ENCODE measurements around the gene DOCK2.

DNA sequence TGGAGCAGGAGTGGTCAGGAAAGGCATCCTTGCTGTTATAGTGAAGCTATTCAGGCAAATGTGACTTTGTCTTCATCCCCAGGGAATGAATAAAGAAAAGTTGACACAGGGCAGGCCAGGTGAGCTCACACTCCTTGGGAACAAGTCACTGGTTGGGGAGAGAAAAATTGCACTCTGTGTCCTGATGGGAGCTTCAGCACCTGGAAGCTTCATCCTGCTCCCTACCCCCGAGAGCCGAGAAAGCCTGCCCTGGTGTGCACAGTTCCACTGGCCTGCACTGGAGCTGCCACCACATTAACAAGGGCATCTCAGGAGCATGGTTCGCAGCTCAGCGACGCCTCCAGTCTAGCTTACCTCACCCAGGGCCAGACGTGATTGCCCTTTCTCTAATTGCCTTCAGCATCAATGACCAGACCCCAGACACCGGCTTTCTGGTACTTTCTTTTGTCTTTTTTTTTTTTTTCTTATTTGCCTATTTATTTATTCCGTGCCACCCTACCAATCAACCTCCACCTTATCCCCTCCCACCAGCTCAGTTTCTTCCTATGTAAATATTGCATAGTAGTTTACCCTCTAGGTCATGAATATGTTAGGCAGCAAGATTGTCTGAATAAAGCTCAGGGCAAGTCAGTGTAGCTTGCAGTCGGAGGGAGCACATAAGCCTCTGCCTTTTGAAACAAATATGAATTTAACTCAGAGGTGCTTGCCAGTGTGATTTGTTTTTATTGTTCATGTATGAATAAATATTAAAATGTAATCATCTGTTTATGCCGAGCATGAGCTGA lies 87.4 kb downstream of the DOCK2 start:
- no peak for TF ChIP-seq SP2 (IDR thresholded peaks at IDR 0.05; ENCODE audit: extremely low read depth, low read depth, low read length, poor library complexity, severe bottlenecking)
- TF ChIP-seq NONO (IDR thresholded peaks at IDR 0.05; ENCODE audit: low read depth in 2 of 2, low read length in 1 of 2), result no peak
- TF ChIP-seq, protein P1, sequence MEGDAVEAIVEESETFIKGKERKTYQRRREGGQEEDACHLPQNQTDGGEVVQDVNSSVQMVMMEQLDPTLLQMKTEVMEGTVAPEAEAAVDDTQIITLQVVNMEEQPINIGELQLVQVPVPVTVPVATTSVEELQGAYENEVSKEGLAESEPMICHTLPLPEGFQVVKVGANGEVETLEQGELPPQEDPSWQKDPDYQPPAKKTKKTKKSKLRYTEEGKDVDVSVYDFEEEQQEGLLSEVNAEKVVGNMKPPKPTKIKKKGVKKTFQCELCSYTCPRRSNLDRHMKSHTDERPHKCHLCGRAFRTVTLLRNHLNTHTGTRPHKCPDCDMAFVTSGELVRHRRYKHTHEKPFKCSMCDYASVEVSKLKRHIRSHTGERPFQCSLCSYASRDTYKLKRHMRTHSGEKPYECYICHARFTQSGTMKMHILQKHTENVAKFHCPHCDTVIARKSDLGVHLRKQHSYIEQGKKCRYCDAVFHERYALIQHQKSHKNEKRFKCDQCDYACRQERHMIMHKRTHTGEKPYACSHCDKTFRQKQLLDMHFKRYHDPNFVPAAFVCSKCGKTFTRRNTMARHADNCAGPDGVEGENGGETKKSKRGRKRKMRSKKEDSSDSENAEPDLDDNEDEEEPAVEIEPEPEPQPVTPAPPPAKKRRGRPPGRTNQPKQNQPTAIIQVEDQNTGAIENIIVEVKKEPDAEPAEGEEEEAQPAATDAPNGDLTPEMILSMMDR (IDR thresholded peaks at IDR 0.05 in 2 of 3, conservative IDR thresholded peaks at IDR 0.05 in 1 of 3; ENCODE audit: insufficient read depth in 2 of 3, low read depth in 1 of 3, low read length in 3 of 3), result no peak
- no peak for TF ChIP-seq CHD1 (IDR thresholded peaks at IDR 0.05; ENCODE audit: low read length)
- TF ChIP-seq CREB1 (IDR thresholded peaks at IDR 0.05), result no peak
- TF ChIP-seq CREB1 (CRISPR knock-in tag; IDR thresholded peaks at IDR 0.05), result no peak
- TF ChIP-seq RAD21 (CRISPR knock-in tag; conservative IDR thresholded peaks at IDR 0.05 in 1 of 2, IDR thresholded peaks at IDR 0.05 in 1 of 2), result no peak
- TF ChIP-seq SMARCB1 (IDR thresholded peaks at IDR 0.05; ENCODE audit: insufficient read length, low read depth), result no peak
- no peak for TF ChIP-seq ZNF76 (CRISPR knock-in tag; IDR thresholded peaks at IDR 0.05; ENCODE audit: borderline replicate concordance)
- TF ChIP-seq PYGO2 (tag; IDR thresholded peaks at IDR 0.05), result no peak
- TF ChIP-seq, protein P2, sequence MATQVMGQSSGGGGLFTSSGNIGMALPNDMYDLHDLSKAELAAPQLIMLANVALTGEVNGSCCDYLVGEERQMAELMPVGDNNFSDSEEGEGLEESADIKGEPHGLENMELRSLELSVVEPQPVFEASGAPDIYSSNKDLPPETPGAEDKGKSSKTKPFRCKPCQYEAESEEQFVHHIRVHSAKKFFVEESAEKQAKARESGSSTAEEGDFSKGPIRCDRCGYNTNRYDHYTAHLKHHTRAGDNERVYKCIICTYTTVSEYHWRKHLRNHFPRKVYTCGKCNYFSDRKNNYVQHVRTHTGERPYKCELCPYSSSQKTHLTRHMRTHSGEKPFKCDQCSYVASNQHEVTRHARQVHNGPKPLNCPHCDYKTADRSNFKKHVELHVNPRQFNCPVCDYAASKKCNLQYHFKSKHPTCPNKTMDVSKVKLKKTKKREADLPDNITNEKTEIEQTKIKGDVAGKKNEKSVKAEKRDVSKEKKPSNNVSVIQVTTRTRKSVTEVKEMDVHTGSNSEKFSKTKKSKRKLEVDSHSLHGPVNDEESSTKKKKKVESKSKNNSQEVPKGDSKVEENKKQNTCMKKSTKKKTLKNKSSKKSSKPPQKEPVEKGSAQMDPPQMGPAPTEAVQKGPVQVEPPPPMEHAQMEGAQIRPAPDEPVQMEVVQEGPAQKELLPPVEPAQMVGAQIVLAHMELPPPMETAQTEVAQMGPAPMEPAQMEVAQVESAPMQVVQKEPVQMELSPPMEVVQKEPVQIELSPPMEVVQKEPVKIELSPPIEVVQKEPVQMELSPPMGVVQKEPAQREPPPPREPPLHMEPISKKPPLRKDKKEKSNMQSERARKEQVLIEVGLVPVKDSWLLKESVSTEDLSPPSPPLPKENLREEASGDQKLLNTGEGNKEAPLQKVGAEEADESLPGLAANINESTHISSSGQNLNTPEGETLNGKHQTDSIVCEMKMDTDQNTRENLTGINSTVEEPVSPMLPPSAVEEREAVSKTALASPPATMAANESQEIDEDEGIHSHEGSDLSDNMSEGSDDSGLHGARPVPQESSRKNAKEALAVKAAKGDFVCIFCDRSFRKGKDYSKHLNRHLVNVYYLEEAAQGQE (IDR thresholded peaks at IDR 0.05; ENCODE audit: borderline replicate concordance), result no peak
- TF ChIP-seq, protein P2 (CRISPR knock-in tag; IDR thresholded peaks at IDR 0.05; ENCODE audit: low read depth), result no peak

All from K562 (cell line).